Neural cell (in vitro differentiated cells): ENCODE results near the gene ATXN7L1. TPM values are rescaled to one million over a fixed set of nuclear protein-coding genes. Genes with fewer than 3 reads are reported as not detected.

ENCODE experiments used
- H2AFZ ChIP-seq: fragments of 200-600, 300-800 bp; sonication (generic), shearing (Covaris generic); 2 replicates; pipeline ENCODE4 v1.6.0; 2014; ENCODE audit warnings: low read depth, mild to moderate bottlenecking, antibody characterized with exemption, low read length, moderate library complexity
- H3F3A ChIP-seq: fragments of 200-600 bp; shearing (Covaris generic); 2 replicates; pipeline ENCODE4 v1.6.1; 2016; ENCODE audit warnings: mild to moderate bottlenecking, moderate library complexity, mixed read lengths, antibody characterized with exemption, low read length; ENCODE audit not compliant: insufficient read depth, poor library complexity, severe bottlenecking
- H3K27ac ChIP-seq: fragments of 200-600, 300-800 bp; sonication (generic), shearing (Covaris generic); 2 replicates; pipeline ENCODE4 v1.5.1; 2014; ENCODE audit warnings: mild to moderate bottlenecking, low read length, moderate library complexity
- H3K27me3 ChIP-seq: fragments of 300-800, 200-600 bp; sonication (generic), shearing (Covaris generic); 2 replicates; pipeline ENCODE4 v1.6.0; 2014; ENCODE audit warnings: mild to moderate bottlenecking, low read depth, low read length, moderate library complexity; ENCODE audit not compliant: insufficient read depth
- H3K36me3 ChIP-seq: fragments of 300-800, 200-600 bp; sonication (generic), shearing (Covaris generic); 2 replicates; pipeline ENCODE4 v1.5.1; 2014; ENCODE audit warnings: mild to moderate bottlenecking, antibody characterized with exemption, low read length, moderate library complexity; ENCODE audit not compliant: insufficient read depth
- H3K4me2 ChIP-seq: fragments of 300-800, 200-600 bp; sonication (generic), shearing (Covaris generic); 2 replicates; pipeline ENCODE4 v1.6.0; 2014; ENCODE audit warnings: mild to moderate bottlenecking, low read length
- H3K4me3 ChIP-seq: fragments of 300-800, 200-600 bp; sonication (generic), shearing (Covaris generic); 2 replicates; pipeline ENCODE4 v1.5.1; 2014; ENCODE audit warnings: mild to moderate bottlenecking, low read length, moderate library complexity
- H3K79me2 ChIP-seq: fragments of 200-600 bp; shearing (Covaris generic); replicated peaks from 2 replicates; pipeline ENCODE4 v1.6.0; 2014; ENCODE audit warnings: mild to moderate bottlenecking, low read length, moderate library complexity; ENCODE audit not compliant: insufficient read depth
- H3K9ac ChIP-seq: fragments of 300-800, 200-600 bp; sonication (generic), shearing (Covaris generic); 2 replicates; pipeline ENCODE4 v1.6.1; 2016; ENCODE audit warnings: mild to moderate bottlenecking, low read length, mixed read lengths
- H3K9me2 ChIP-seq: fragments of 200-600 bp; shearing (Covaris generic); 2 replicates; pipeline ENCODE4 v1.6.1; 2016; ENCODE audit warnings: mild to moderate bottlenecking, low read length, mixed read lengths; ENCODE audit not compliant: insufficient read depth
- H3K9me3 ChIP-seq: fragments of 200-600, 300-800 bp; sonication (generic), shearing (Covaris generic); 2 replicates; pipeline ENCODE4 v1.6.1; 2016; ENCODE audit warnings: mild to moderate bottlenecking, mixed run types, low read length, moderate library complexity, mixed read lengths
- H4K20me1 ChIP-seq: fragments of 200-600 bp; shearing (Covaris generic); 2 replicates; pipeline ENCODE4 v1.6.1; 2016; ENCODE audit warnings: mild to moderate bottlenecking, mixed run types; ENCODE audit not compliant: insufficient read depth
- CTCF ChIP-seq: fragments of 450-650 bp; IDR thresholded peaks from 2 replicates; pipeline ENCODE4 v1.5.1; 2014; ENCODE audit warnings: antibody characterized with exemption, mild to moderate bottlenecking, moderate library complexity; ENCODE audit not compliant: poor library complexity, severe bottlenecking
- EP300 ChIP-seq: fragments of 450-650 bp; conservative IDR thresholded peaks from 2 replicates; pipeline ENCODE4 v1.6.1; 2014; ENCODE audit warnings: antibody characterized with exemption, mild to moderate bottlenecking, moderate library complexity; ENCODE audit not compliant: poor library complexity, severe bottlenecking
- EZH2 ChIP-seq: fragments of 200-600, 300-800 bp; shearing (Covaris generic), sonication (generic); IDR thresholded peaks from 2 replicates; pipeline ENCODE4 v1.6.1; 2014; ENCODE audit warnings: antibody characterized with exemption, low read length, borderline replicate concordance, mild to moderate bottlenecking; ENCODE audit not compliant: insufficient read depth, poor library complexity, severe bottlenecking
- MXI1 ChIP-seq: fragments of 450-650 bp; conservative IDR thresholded peaks from 2 replicates; pipeline ENCODE4 v1.6.1; 2014; ENCODE audit warnings: antibody characterized with exemption, mild to moderate bottlenecking; ENCODE audit not compliant: poor library complexity, severe bottlenecking
- POLR2AphosphoS5 ChIP-seq: IDR thresholded peaks from 2 replicates; pipeline ENCODE4 v1.6.1; 2012
- RAD21 ChIP-seq: fragments of 450-650 bp; conservative IDR thresholded peaks from 2 replicates; pipeline ENCODE4 v1.6.1; 2014; ENCODE audit warnings: antibody characterized with exemption, mild to moderate bottlenecking, moderate library complexity
- REST ChIP-seq: IDR thresholded peaks from 2 replicates; pipeline ENCODE4 v1.6.1; 2012; ENCODE audit warnings: borderline replicate concordance
- SMC3 ChIP-seq: fragments of 450-650 bp; conservative IDR thresholded peaks from 2 replicates; pipeline ENCODE4 v1.6.1; 2014; ENCODE audit warnings: antibody characterized with exemption, mild to moderate bottlenecking, moderate library complexity; ENCODE audit not compliant: poor library complexity
- TAF1 ChIP-seq: IDR thresholded peaks from 2 replicates; pipeline ENCODE4 v1.6.1; 2012; ENCODE audit warnings: low read depth
- polyA plus RNA-seq: library from polyadenylated mRNA; depleted of rRNA; stranded (reverse); fragments of >200 nt; gene quantifications from 2 replicates; pipeline ENCODE4 v1.2.3, GENCODE V29; 2014

ATXN7L1 gene
- polyA plus RNA-seq, 1 donor from 2014 or later = 4.3 TPM

GRCh38 chr7:105682341-105683060 lies 193.9 kb downstream of the ATXN7L1 start:
- no peaks in the 10 kb centered on the region for H4K20me1 ChIP-seq
- no peaks in the 10 kb centered on the region for H3K9me2 ChIP-seq
- no peak overlapping the region for H2AFZ ChIP-seq
- TF ChIP-seq TAF1 (no peak), RAD21 (no peak), CTCF (no peak), MXI1 (no peak), EP300 (no peak), EZH2 (no peak), REST (no peak), POLR2AphosphoS5 (no peak), SMC3 (no peak)
- H3K27ac ChIP-seq = no peak overlapping the region
- no peaks in the 10 kb centered on the region for H3K27me3 ChIP-seq
- no peaks in the 10 kb centered on the region for H3K9me3 ChIP-seq
- no peak overlapping the region for H3K4me3 ChIP-seq
- no peak overlapping the region for H3K9ac ChIP-seq
- no peaks in the 10 kb centered on the region for H3F3A ChIP-seq
- H3K36me3 ChIP-seq = no peaks in the 10 kb centered on the region
- H3K79me2 ChIP-seq = no peaks in the 10 kb centered on the region
- no peak overlapping the region for H3K4me2 ChIP-seq

- no peaks in the 10 kb centered on the region for H3K36me3 ChIP-seq
- H3K4me3 ChIP-seq = no peak overlapping the region
- H3K27me3 ChIP-seq = no peaks in the 10 kb centered on the region
- no peak overlapping the region for H3K27ac ChIP-seq
- H3F3A ChIP-seq = no peaks in the 10 kb centered on the region
- no peak overlapping the region for H3K9ac ChIP-seq
- no peak overlapping the region for H3K4me2 ChIP-seq
- H3K9me2 ChIP-seq = no peaks in the 10 kb centered on the region
- H3K9me3 ChIP-seq = no peaks in the 10 kb centered on the region
- TF ChIP-seq EZH2 (no peak), CTCF (no peak), SMC3 (no peak), REST (no peak), POLR2AphosphoS5 (no peak), RAD21 (no peak)
- no peak overlapping the region for H2AFZ ChIP-seq
- no peaks in the 10 kb centered on the region for H3K79me2 ChIP-seq
- no peaks in the 10 kb centered on the region for H4K20me1 ChIP-seq
Measured at GRCh38 chr7:105680505-105681187, 195.8 kb downstream of the ATXN7L1 start.
